ENCODE measurements around the gene SETD1A. TPM values are rescaled to one million over a fixed set of nuclear protein-coding genes. Genes with fewer than 3 reads are reported as not detected.
A peak's percentile ranks its signal among the peaks of the same experiment; 100 is the strongest.

Gene SETD1A
- total and polyA plus RNA-seq, 2 of the 8 experiments (the other 6 are each of a cell fraction or from before 2014, with no cell fraction given), result 4.8 to 29.0 TPM

- TF ChIP-seq KDM1A (IDR thresholded peaks at IDR 0.05; ENCODE audit: borderline replicate concordance, low read length) (no peak), YY1 (IDR thresholded peaks at IDR 0.05; ENCODE audit: low read depth, low read length) (no peak), CTCF (IDR thresholded peaks at IDR 0.05; ENCODE audit: control extremely low read depth in 1 of 3, insufficient read depth in 1 of 3, low read depth in 1 of 3, low read length in 3 of 3) (peak; percentile 84 to 97 (median 93)), RAD21 (IDR thresholded peaks at IDR 0.05 in 1 of 2, conservative IDR thresholded peaks at IDR 0.05 in 1 of 2; ENCODE audit: low read depth in 2 of 2, low read length in 2 of 2) (peak; percentile 74 to 83), TCF12 (IDR thresholded peaks at IDR 0.05; ENCODE audit: low read depth, low read length) (0 out of 2 replicates have a peak, but pooled peaks have one; percentile 12), BACH1 (IDR thresholded peaks at IDR 0.05; ENCODE audit: low read length) (0 out of 2 replicates have a peak, but pooled peaks have one; percentile 6), TEAD4 (IDR thresholded peaks at IDR 0.05; ENCODE audit: low read depth, low read length) (no peak), RFX5 (IDR thresholded peaks at IDR 0.05; ENCODE audit: borderline replicate concordance, low read depth, low read length) (no peak), TAF7 (optimal IDR thresholded peaks at IDR 0.05; ENCODE audit: borderline replicate concordance, low read depth, low read length) (no peak)
Observed at GRCh38 chr16:30941600-30942425, 15.7 kb upstream of the SETD1A start (continued).

Measured in H1 (cell line).